ENCODE data around the gene LHPP.

LHPP gene

DNA sequence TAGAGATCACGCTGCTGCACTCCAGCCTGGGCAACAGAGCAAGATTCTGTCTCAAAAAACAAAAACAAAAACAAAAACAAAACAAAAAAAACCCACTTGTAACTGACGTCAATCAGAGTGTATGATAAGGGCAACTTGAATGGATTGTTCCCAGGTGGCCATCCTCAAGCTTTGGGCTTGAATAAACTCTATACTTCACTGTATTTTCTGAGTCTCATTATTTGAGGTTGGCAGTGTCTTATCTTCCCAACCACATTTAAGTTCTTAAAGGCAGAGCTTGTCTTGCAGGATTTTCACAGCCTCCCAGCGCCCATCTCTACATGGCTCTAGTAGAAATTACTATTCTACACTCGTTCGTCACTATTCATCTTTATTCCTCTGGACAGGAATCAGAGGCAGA, 37.8 kb upstream of the LHPP start:
- Histone ChIP-seq H3K4me3 (replicated peaks; ENCODE audit: insufficient read depth, low read length) (no peak overlapping the region), H3K27me3 (ENCODE audit: insufficient read depth, poor library complexity, severe bottlenecking) (peaks cover 32% of the 10 kb centered on the region), H3K27ac (replicated peaks) (no peak overlapping the region)
- DNase-seq (ENCODE audit: low read depth in 1 of 2, low spot score in 1 of 2): no peak
- no peak for TF ChIP-seq POLR2AphosphoS5 (IDR thresholded peaks at IDR 0.05; ENCODE audit: low read depth)
- no peak for TF ChIP-seq REST (IDR thresholded peaks at IDR 0.05; ENCODE audit: insufficient replicate concordance, low read depth)
- no peak for TF ChIP-seq GABPA (IDR thresholded peaks at IDR 0.05; ENCODE audit: low read depth)
- no peak for TF ChIP-seq CTCF (IDR thresholded peaks at IDR 0.05; ENCODE audit: insufficient read depth, low read length)
- no peak for TF ChIP-seq SPI1 (IDR thresholded peaks at IDR 0.05; ENCODE audit: borderline replicate concordance, low read depth)

GRCh38 chr10:124425227-124425962, 36.2 kb upstream of the LHPP start:
- no peak overlapping the region for H3K27ac ChIP-seq (replicated peaks)
- no peak for TF ChIP-seq REST (IDR thresholded peaks at IDR 0.05; ENCODE audit: insufficient replicate concordance, low read depth)
- peaks cover 21% of the 10 kb centered on the region for H3K27me3 ChIP-seq (ENCODE audit: insufficient read depth, poor library complexity, severe bottlenecking)
- no peak overlapping the region for H3K4me3 ChIP-seq (replicated peaks; ENCODE audit: insufficient read depth, low read length)
- no peak for DNase-seq (ENCODE audit: low read depth in 1 of 2, low spot score in 1 of 2)

GRCh38 chr10:124428207-124428777, 33.3 kb upstream of the LHPP start:
- TF ChIP-seq CTCF (IDR thresholded peaks at IDR 0.05; ENCODE audit: insufficient read depth, low read length): no peak
- TF ChIP-seq SPI1 (IDR thresholded peaks at IDR 0.05; ENCODE audit: borderline replicate concordance, low read depth): no peak
- no peak for TF ChIP-seq GABPA (IDR thresholded peaks at IDR 0.05; ENCODE audit: low read depth)
- no peak for TF ChIP-seq REST (IDR thresholded peaks at IDR 0.05; ENCODE audit: insufficient replicate concordance, low read depth)
- no peak for TF ChIP-seq POLR2AphosphoS5 (IDR thresholded peaks at IDR 0.05; ENCODE audit: low read depth)
- DNase-seq (ENCODE audit: low read depth in 1 of 2, low spot score in 1 of 2): no peak
- no peak overlapping the region for H3K4me3 ChIP-seq (replicated peaks; ENCODE audit: insufficient read depth, low read length)
- H3K27ac ChIP-seq (replicated peaks): no peak overlapping the region
- H3K27me3 ChIP-seq (ENCODE audit: insufficient read depth, poor library complexity, severe bottlenecking): peaks cover 5% of the 10 kb centered on the region
